Esophagus mucosa (tissue), 1 donor: ENCODE results near the gene ZNF649. TPM values are rescaled to one million over a fixed set of nuclear protein-coding genes. Genes with fewer than 3 reads are reported as not detected.

ENCODE experiments used
- ATAC-seq: fragments of 200-7000 bp; cut with Tn5 transposase; one replicate; pipeline ENCODE4 v1.9.1; 2020
- total RNA-seq: library from RNA; stranded (reverse); gene quantifications from one replicate; pipeline ENCODE4 v1.2.4, GENCODE V29; 2023
- donor health status: DM: yes; HTN: yes; CAD: no.

ZNF649 gene
- total RNA-seq, 1 donor from 2014 or later, result 5.4 TPM

DNA sequence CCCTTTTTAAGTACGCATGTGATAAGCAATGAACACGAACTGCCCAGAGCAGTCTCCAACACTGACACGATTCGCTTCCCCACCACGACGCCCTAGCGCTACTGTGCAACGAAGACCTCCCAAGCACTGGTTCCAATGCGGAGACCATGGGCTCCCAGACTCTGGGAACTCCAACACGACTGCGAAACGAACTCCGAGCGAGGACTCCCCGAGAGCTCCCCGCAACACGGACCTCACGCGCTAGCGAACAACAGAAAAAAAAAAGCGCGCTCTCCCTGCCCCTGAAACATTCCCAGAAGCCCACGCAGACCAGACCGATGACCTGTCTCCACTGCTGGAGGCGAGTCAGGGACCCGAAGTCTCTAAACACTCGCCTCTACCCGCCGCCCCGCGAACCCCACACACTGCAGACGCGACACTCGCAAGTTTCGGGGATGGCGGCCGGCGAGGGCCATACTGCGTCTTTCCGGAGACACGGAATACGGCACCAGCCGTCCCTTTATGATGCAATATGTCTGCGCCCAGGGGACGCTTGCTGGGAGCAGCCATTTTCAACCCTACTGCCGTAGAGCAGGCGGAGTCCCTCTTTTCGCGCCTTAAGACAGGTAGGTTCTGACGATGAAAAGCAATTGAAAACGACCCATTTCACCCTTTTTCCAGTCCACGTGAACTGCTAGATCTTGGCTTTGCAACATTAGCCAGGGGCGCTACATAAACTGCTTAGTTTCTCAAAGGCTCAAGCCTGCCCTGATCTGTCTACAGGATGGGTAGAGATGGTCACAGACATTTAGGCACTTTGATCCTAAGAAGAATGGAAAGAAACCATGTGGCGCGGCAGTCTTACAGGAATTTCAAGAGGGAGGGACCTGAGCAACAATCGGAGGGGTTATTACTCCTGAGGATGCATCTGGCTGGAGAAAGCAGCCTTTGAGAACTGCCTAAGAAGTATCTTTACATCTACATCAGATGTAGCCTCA lies 17.0 kb downstream of the ZNF649 start, which contains the start of gene ZNF577:
ZNF577 (minus strand) TSS at position 430 of the 977 bp plus-strand sequence. CDS start 7,569 bp downstream, outside the sequence.
- ATAC-seq, result peak; percentile 96

DNA sequence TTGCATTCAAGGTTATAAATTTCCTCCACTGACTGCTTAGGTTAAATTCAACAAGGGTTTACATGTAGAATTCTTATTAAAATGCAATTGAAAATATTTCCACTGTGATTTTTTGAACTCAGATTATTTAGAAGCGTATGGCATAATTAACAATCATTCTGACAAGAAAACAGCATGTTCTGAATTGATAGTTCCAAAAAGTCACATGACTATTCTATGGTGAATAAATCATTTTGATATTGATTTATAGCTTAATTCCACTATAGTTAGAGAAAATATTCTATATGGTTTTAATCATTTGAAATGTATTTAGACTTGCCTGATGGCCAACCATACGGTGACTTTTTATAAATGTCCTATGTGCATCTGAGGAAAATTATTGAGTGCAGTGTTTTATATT lies 20.1 kb downstream of the ZNF649 start:
- ATAC-seq, result no peak

DNA sequence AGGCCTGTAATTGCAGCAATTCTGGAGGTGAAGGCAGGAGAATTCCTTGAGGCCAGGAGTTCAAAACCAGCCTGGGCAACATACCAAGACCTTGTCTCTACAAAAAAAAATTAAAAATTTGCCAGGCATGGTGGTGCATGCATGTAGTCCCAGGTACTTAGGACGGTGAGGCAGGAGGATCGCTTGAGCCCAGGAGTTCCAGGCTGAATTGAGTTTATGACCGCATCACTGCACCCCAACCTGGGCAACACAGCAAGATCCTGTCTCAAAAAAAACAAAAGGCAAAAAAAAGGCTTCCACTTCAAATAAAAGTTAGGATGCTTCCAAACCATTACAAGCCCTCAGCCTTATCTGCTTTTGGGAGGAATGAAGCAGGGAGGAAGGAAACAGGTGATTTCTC lies 22.3 kb downstream of the ZNF649 start:
- ATAC-seq, result no peak

DNA sequence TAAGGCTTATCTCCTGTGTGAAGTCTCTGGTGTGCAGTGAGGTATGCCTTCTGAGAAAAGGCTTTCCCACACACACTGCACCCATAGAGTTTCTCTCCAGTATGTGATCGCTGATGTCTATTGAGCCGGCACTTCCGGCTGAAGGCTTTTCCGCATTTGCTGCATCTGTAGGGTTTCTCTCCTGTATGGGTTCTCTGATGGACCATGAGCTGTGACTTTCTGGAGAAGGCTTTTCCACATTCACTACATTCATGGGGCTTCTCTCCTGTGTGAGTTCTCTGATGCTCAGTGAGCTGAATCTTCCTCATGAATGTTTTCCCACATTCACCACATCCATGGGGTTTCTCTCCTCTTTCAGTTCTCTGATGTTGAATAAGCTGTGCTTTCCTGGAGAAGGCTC lies 31.7 kb downstream of the ZNF649 start:
- ATAC-seq, result no peak

DNA sequence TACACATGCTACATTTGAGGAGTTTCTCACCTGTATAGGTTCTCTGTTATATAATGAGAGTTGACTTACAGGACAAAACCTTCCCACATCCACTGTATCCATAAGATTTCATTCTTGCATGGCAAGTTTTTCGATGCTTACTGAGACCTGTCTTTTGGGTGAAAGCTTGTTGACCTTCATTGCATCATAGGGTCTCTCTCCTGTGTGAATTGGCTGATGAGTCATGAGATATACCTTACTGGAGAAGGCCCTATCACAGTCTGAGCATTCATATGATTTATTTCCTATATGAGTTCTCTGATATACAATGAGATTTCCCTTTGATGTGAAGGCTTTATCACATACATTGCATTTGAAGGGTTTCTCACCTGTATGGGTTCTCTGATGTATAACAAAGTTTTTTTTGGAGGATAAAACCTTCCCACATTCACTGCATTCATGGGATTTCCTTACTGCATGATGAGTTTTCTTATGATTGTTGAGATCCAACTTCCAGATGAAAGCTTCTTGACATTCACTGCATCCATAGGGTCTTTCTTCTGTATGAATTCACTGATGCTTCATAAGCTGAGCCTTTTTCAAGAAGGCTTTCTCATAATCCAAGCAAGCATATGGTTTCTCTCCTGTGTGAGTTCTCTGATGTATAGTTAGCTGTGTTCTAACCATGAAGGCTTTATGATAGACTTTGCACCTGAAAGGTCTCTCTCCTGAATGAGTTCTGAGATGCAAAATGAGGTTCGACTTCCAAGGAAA lies 42.8 kb downstream of the ZNF649 start:
- no peak for ATAC-seq

Other genes starting within 250 kb of the ZNF649 start
- gene SPACA6, start 211.7 kb downstream of the ZNF649 start, total RNA-seq, result 3.0 TPM
- not detected for gene HAS1, start 181.0 kb downstream of the ZNF649 start, total RNA-seq
- gene FPR1, start 153.1 kb downstream of the ZNF649 start, total RNA-seq, result 1.2 TPM
- 0.36 TPM for gene FPR2, start 143.8 kb downstream of the ZNF649 start, total RNA-seq
- gene FPR3, start 109.9 kb downstream of the ZNF649 start, total RNA-seq, result 1.00 TPM
- 2.8 TPM for gene ZNF577, start 17.1 kb downstream of the ZNF649 start, total RNA-seq
- gene ZNF613, start 22.5 kb upstream of the ZNF649 start, total RNA-seq, result 3.5 TPM
- 5.7 TPM for gene ZNF350, start 81.8 kb upstream of the ZNF649 start, total RNA-seq
- gene ZNF615, start 103.2 kb upstream of the ZNF649 start, total RNA-seq, result 5.2 TPM
- gene ZNF614, start 123.4 kb upstream of the ZNF649 start, total RNA-seq, result 3.6 TPM
- gene ZNF432, start 143.8 kb upstream of the ZNF649 start, total RNA-seq, result 5.9 TPM
- 8.2 TPM for gene ZNF841, start 190.7 kb upstream of the ZNF649 start, total RNA-seq
- gene ZNF616, start 234.9 kb upstream of the ZNF649 start, total RNA-seq, result 5.7 TPM